Upper lobe of right lung (tissue), 1 donor: Measurements from ENCODE around the gene OR52A5. TPM values are rescaled to one million over a fixed set of nuclear protein-coding genes. Genes with fewer than 3 reads are reported as not detected.

Experiments
- ATAC-seq: fragments of 200-7000 bp; cut with Tn5 transposase; one replicate; pipeline ENCODE4 v1.9.1; 2020; ENCODE audit warnings: mild to moderate bottlenecking, moderate library complexity
- DNase-seq: peaks from one replicate; pipeline ENCODE4 v3.0.0-alpha.2; 2020
- H3K27ac ChIP-seq: fragments of 200-600 bp; one replicate; pipeline ENCODE4 v1.8.0; 2022
- H3K27me3 ChIP-seq: fragments of 200-600 bp; one replicate; pipeline ENCODE4 v1.8.0; 2022; ENCODE audit warnings: mild to moderate bottlenecking
- H3K36me3 ChIP-seq: fragments of 200-600 bp; one replicate; pipeline ENCODE4 v1.8.0; 2022
- H3K4me1 ChIP-seq: fragments of 200-600 bp; one replicate; pipeline ENCODE4 v1.8.0; 2022
- H3K4me3 ChIP-seq: fragments of 200-600 bp; one replicate; pipeline ENCODE4 v1.8.0; 2022; ENCODE audit warnings: mild to moderate bottlenecking
- H3K9me3 ChIP-seq: fragments of 200-600 bp; one replicate; pipeline ENCODE4 v1.8.0; 2022
- intact Hi-C: fragments of 100-400 bp; cut with DNase I; formaldehyde crosslinking; loops from one replicate; pipeline ENCODE4 v1.11.0; 2022
- total RNA-seq: library from RNA; stranded (reverse); fragmentation: NEBNext Ultra II Directional; extraction: Animal tissue kit (Norgen Biotek cat#: 25700); gene quantifications from one replicate; pipeline ENCODE4 v1.2.1, GENCODE V29; 2021
- TF ChIP-seq, protein P1 (sequence below): fragments of 200-600 bp; IDR thresholded peaks from one replicate; pipeline ENCODE4 v1.8.0; 2022; ENCODE audit warnings: antibody characterized with exemption
- donor health status: DM: no; HTN: yes; CAD: no; lungs with severe emphysema.

Gene OR52A5
- total RNA-seq, 1 donor from 2014 or later: not detected

DNA sequence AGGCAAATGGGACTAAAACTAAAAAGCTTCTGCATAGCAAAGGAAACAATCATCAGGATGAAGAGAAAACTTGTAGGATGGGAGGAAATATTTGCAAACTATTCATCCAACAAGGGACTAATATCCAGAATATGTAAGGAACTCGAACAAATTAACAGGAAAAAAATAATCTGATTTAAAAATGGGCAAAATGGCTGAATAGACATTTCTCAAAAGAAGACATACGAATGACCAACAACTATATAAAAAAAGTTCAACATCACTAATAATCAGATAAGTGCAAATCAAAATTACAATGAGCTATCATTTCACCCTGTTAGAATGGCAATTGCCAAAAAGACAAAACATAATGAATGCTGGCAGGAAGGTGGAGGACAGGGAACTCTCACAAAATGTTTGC lies 56.8 kb downstream of the OR52A5 start:
- H3K27me3 ChIP-seq: no peaks in the 10 kb centered on the region
- ATAC-seq (no peak), DNase-seq (no peak)
- H3K36me3 ChIP-seq: no peaks in the 10 kb centered on the region
- intact Hi-C loops: no loop called here
- TF ChIP-seq, protein P1, sequence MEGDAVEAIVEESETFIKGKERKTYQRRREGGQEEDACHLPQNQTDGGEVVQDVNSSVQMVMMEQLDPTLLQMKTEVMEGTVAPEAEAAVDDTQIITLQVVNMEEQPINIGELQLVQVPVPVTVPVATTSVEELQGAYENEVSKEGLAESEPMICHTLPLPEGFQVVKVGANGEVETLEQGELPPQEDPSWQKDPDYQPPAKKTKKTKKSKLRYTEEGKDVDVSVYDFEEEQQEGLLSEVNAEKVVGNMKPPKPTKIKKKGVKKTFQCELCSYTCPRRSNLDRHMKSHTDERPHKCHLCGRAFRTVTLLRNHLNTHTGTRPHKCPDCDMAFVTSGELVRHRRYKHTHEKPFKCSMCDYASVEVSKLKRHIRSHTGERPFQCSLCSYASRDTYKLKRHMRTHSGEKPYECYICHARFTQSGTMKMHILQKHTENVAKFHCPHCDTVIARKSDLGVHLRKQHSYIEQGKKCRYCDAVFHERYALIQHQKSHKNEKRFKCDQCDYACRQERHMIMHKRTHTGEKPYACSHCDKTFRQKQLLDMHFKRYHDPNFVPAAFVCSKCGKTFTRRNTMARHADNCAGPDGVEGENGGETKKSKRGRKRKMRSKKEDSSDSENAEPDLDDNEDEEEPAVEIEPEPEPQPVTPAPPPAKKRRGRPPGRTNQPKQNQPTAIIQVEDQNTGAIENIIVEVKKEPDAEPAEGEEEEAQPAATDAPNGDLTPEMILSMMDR: no peak
- no peak overlapping the region for H3K27ac ChIP-seq
- no peaks in the 10 kb centered on the region for H3K4me1 ChIP-seq
- H3K9me3 ChIP-seq: no peaks in the 10 kb centered on the region
- no peak overlapping the region for H3K4me3 ChIP-seq

Other genes with a start within 250 kb of the OR52A5 start
- not detected for gene OR51A7, start 234.6 kb downstream of the OR52A5 start, total RNA-seq
- gene OR51G2, start 219.0 kb downstream of the OR52A5 start, total RNA-seq: not detected
- not detected for gene OR51G1, start 214.0 kb downstream of the OR52A5 start, total RNA-seq
- gene OR51A4, start 190.8 kb downstream of the OR52A5 start, total RNA-seq: not detected
- not detected for gene OR51A2, start 182.6 kb downstream of the OR52A5 start, total RNA-seq
- not detected for gene OR51L1, start 143.5 kb downstream of the OR52A5 start, total RNA-seq
- gene OR52J3, start 91.8 kb downstream of the OR52A5 start, total RNA-seq: not detected
- gene OR52E2, start 78.7 kb downstream of the OR52A5 start, total RNA-seq: not detected
- gene OR52E1, start 68.8 kb downstream of the OR52A5 start, total RNA-seq: not detected
- not detected for gene OR52A1, start 16.4 kb upstream of the OR52A5 start, total RNA-seq
- gene OR51V1, start 62.3 kb upstream of the OR52A5 start, total RNA-seq: not detected
- 338 TPM for gene HBB, start 88.7 kb upstream of the OR52A5 start, total RNA-seq
- not detected for gene HBD, start 96.1 kb upstream of the OR52A5 start, total RNA-seq
- not detected for gene HBG1, start 111.5 kb upstream of the OR52A5 start, total RNA-seq
- gene HBG2, start 116.4 kb upstream of the OR52A5 start, total RNA-seq: 1.0 TPM
- gene HBE1, start 131.6 kb upstream of the OR52A5 start, total RNA-seq: not detected
- gene OR51B4, start 163.6 kb upstream of the OR52A5 start, total RNA-seq: not detected
- gene OR51B2, start 185.9 kb upstream of the OR52A5 start, total RNA-seq: not detected
- not detected for gene OR51B5, start 205.2 kb upstream of the OR52A5 start, total RNA-seq
- gene OR51B6, start 213.2 kb upstream of the OR52A5 start, total RNA-seq: not detected
- not detected for gene OR51M1, start 245.5 kb upstream of the OR52A5 start, total RNA-seq